Stimulated activated CD8-positive, alpha-beta memory T cell treated with anti-CD3 and anti-CD28 coated beads, Interleukin-2, amount 100 ng/mL, for 48 hours (primary cell): Measurements from ENCODE around the gene SLC44A3.

Experiments
- DNase-seq, 2 donors: peaks; one replicate each; pipeline ENCODE4 v3.0.0-alpha.2; 2020; ENCODE audit warnings: low read depth in 2 of 2

Gene SLC44A3

GRCh38 chr1:94801919-94802546 is 18.1 kb upstream of the SLC44A3 start:
- DNase-seq, result no peak

GRCh38 chr1:94803106-94803505 is 17.1 kb upstream of the SLC44A3 start:
- DNase-seq, result no peak

GRCh38 chr1:94803517-94804441 is 16.4 kb upstream of the SLC44A3 start:
- DNase-seq, result no peak

GRCh38 chr1:94804442-94804837 is 15.7 kb upstream of the SLC44A3 start:
- no peak for DNase-seq

- DNase-seq, result peak; percentile 10 to 13
Measured at GRCh38 chr1:94805912-94806311, 14.2 kb upstream of the SLC44A3 start.

GRCh38 chr1:94806441-94806871 is 13.7 kb upstream of the SLC44A3 start:
- no peak for DNase-seq

GRCh38 chr1:94807742-94808491 is 12.2 kb upstream of the SLC44A3 start:
- DNase-seq, result no peak

- no peak for DNase-seq
Measured at GRCh38 chr1:94808669-94809068, 11.5 kb upstream of the SLC44A3 start.

GRCh38 chr1:94812985-94813384 is 7.2 kb upstream of the SLC44A3 start:
- no peak for DNase-seq

GRCh38 chr1:94816030-94816429 is 4.1 kb upstream of the SLC44A3 start:
- DNase-seq, result no peak

GRCh38 chr1:94817712-94818111 is 2.4 kb upstream of the SLC44A3 start:
- no peak for DNase-seq

- DNase-seq, result no peak
Measured at GRCh38 chr1:94819238-94819944, 766 bp upstream of the SLC44A3 start.

- DNase-seq, result no peak
Measured at GRCh38 chr1:94820936-94821335, 779 bp downstream of the SLC44A3 start.

GRCh38 chr1:94821636-94822305 is 1.6 kb downstream of the SLC44A3 start:
- DNase-seq, result no peak

- DNase-seq, result no peak
Measured at GRCh38 chr1:94823116-94823515, 3.0 kb downstream of the SLC44A3 start.

- DNase-seq, result no peak
Measured at GRCh38 chr1:94825936-94826335, 5.8 kb downstream of the SLC44A3 start.

GRCh38 chr1:94827434-94827833 is 7.3 kb downstream of the SLC44A3 start:
- DNase-seq, result no peak

GRCh38 chr1:94828251-94828650 is 8.1 kb downstream of the SLC44A3 start:
- DNase-seq, result no peak

- DNase-seq, result no peak
Measured at GRCh38 chr1:94831641-94832040, 11.5 kb downstream of the SLC44A3 start.

- DNase-seq, result no peak
Measured at GRCh38 chr1:94832446-94832845, 12.3 kb downstream of the SLC44A3 start.

GRCh38 chr1:94832931-94833585 is 12.9 kb downstream of the SLC44A3 start:
- DNase-seq, result no peak
